ENCODE data around the gene TSSK6.

The TSSK6 gene

DNA sequence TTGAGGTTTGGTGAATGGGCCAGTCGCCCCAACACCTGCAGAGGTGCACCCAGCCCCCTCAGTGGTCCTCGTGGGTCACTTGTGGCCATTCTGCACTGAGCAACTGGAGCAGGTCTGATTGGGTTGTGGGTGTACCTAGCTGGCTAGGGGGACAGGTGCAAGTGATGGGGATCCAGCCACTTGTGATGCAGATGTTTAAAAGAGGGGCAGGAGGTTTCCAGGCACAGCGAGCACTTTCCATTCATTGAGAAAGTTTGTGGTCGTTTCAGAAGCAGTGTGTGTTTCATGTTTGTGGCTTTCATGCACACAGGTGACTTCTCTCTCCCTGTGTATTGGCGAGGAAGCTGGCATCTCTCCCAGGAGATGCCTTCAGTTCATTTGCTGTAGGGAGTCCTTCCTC lies 34.7 kb downstream of the TSSK6 start:
- Histone ChIP-seq H3K4me2 (ENCODE audit: low read length) (no peak overlapping the region), H3K9ac (ENCODE audit: low read length) (no peak overlapping the region), H3K27me3 (ENCODE audit: insufficient read depth, low read length) (no peaks in the 10 kb centered on the region), H3K79me2 (ENCODE audit: insufficient read depth, low read length) (peaks cover 18% of the 10 kb centered on the region), H3K36me3 (ENCODE audit: insufficient read depth, low read length) (peaks cover 44% of the 10 kb centered on the region; the same call in 1 of the 2 replicates), H2AFZ (ENCODE audit: low read length) (no peak overlapping the region), H3K9me2 (ENCODE audit: low read depth, low read length) (no peaks in the 10 kb centered on the region), H3K9me3 (ENCODE audit: low read length) (no peaks in the 10 kb centered on the region), H3K4me3 (ENCODE audit: low read depth, low read length, poor library complexity, severe bottlenecking) (no peak overlapping the region), H3K27ac (ENCODE audit: low read depth, low read length, poor library complexity, severe bottlenecking) (peak overlapping the region; percentile 13), H4K20me1 (ENCODE audit: insufficient read depth, low read length) (no peaks in the 10 kb centered on the region), H3F3A (ENCODE audit: insufficient read depth, low read length) (no peaks in the 10 kb centered on the region), H3K4me1 (ENCODE audit: insufficient read depth, low read length, severe bottlenecking) (peaks cover 17% of the 10 kb centered on the region)
- TF ChIP-seq EZH2 (IDR thresholded peaks at IDR 0.05; ENCODE audit: borderline replicate concordance, low read length): no peak
- TF ChIP-seq, protein P1, sequence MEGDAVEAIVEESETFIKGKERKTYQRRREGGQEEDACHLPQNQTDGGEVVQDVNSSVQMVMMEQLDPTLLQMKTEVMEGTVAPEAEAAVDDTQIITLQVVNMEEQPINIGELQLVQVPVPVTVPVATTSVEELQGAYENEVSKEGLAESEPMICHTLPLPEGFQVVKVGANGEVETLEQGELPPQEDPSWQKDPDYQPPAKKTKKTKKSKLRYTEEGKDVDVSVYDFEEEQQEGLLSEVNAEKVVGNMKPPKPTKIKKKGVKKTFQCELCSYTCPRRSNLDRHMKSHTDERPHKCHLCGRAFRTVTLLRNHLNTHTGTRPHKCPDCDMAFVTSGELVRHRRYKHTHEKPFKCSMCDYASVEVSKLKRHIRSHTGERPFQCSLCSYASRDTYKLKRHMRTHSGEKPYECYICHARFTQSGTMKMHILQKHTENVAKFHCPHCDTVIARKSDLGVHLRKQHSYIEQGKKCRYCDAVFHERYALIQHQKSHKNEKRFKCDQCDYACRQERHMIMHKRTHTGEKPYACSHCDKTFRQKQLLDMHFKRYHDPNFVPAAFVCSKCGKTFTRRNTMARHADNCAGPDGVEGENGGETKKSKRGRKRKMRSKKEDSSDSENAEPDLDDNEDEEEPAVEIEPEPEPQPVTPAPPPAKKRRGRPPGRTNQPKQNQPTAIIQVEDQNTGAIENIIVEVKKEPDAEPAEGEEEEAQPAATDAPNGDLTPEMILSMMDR (IDR thresholded peaks at IDR 0.05; ENCODE audit: low read length): no peak

DNA sequence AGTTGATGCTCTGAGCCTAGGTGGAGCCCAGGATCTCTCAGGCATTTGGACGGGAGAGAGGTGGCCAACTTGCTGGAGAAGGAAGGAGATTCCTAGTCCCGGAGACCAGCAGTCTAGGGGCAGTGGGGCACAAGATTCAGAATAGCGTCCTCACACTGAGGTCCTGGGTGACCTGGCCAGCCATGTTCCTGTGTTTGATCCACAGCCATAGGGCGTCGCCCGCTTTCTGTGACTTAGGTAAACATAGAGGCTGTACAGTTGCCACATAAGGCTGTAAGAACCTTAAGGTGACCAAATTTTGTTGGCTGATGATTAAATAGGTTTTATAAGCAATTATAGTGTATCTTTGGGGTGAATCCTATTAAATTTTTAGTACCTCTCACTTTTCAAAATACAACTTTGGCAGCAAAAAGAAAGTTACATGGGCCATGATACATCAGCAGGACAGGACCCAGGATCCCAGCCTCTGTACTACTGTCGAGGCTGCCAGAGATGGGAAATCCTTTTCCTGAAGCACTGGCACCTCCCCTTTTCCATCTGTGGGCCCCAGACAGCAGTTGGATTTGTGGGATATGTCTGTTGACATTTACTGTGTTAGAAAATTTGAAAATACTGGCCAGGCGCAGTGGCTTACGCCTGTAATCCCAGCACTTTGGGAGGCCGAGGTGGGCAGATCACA lies 37.5 kb downstream of the TSSK6 start:
- Histone ChIP-seq H3K79me2 (ENCODE audit: insufficient read depth, low read length) (peaks cover 25% of the 10 kb centered on the region), H3K4me2 (ENCODE audit: low read length) (no peak overlapping the region)

DNA sequence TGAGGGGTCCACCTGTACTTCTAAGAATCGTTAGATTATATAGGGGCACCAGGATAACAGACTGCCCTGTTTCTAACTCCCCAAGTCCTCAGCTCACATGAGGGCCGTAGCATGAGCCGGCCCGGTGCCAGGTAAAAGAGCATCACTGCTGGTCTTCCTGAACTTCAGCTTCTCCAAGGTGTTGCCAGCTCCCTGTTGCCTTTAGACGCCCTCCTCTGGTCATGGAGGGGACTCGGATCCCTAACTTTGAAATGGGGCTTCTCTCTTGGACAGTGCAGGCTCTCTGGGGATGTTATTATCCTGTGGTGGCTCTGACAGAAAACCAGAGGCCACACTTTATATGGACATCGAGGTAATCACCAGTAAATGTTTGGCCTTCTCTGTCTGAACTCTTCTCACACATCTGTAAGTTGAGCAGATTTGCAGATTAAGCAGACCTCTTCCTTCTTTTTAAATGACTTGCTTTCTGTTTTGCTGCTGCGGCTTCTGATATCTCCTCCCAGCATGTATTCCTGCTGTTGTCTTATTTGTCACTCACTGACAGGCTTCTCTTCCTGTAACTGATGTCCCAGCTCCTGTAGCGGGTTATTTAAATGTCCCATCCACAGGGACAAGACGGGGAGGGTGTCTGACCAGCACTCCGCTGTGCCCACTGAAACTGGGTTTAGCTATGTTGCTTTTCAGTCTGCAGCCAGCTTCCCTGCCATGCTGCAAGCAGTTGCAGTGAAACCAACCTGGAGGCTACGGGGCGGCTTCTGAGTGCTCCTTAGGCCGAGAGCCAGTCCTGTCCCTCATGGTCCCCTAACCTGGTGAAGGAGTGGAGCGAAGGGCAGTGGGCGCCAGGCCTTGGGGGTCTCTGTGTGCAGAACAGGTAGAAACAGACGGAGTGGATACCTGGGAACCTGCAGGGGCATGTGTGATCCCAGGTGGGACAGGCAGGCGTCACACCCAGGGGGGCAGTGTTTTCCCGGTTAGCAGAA lies 39.2 kb downstream of the TSSK6 start:
- no peaks in the 10 kb centered on the region for H3K9me3 ChIP-seq (ENCODE audit: low read length)
- H3K27me3 ChIP-seq (ENCODE audit: insufficient read depth, low read length): no peaks in the 10 kb centered on the region
- H3K27ac ChIP-seq (ENCODE audit: low read depth, low read length, poor library complexity, severe bottlenecking): no peak overlapping the region
- H3K36me3 ChIP-seq (ENCODE audit: insufficient read depth, low read length): peaks cover 56% of the 10 kb centered on the region; the same call in 1 of the 2 replicates
- no peaks in the 10 kb centered on the region for H4K20me1 ChIP-seq (ENCODE audit: insufficient read depth, low read length)
- no peak overlapping the region for H3K4me2 ChIP-seq (ENCODE audit: low read length)
- no peak overlapping the region for H2AFZ ChIP-seq (ENCODE audit: low read length)
- no peak overlapping the region for H3K4me3 ChIP-seq (ENCODE audit: low read depth, low read length, poor library complexity, severe bottlenecking)
- H3K9me2 ChIP-seq (ENCODE audit: low read depth, low read length): no peaks in the 10 kb centered on the region
- no peak overlapping the region for H3K9ac ChIP-seq (ENCODE audit: low read length)
- H3F3A ChIP-seq (ENCODE audit: insufficient read depth, low read length): no peaks in the 10 kb centered on the region
- H3K79me2 ChIP-seq (ENCODE audit: insufficient read depth, low read length): peaks cover 34% of the 10 kb centered on the region
- TF ChIP-seq, protein P1 (IDR thresholded peaks at IDR 0.05; ENCODE audit: low read length): peak; percentile 32; the same call in 1 of the 2 replicates
- TF ChIP-seq EZH2 (IDR thresholded peaks at IDR 0.05; ENCODE audit: borderline replicate concordance, low read length): no peak
- peaks cover 38% of the 10 kb centered on the region for H3K4me1 ChIP-seq (ENCODE audit: insufficient read depth, low read length, severe bottlenecking)

More for the DNA sequence above, 37.5 kb downstream of the TSSK6 start:
- H3K27ac ChIP-seq (ENCODE audit: low read depth, low read length, poor library complexity, severe bottlenecking): no peak overlapping the region
- no peaks in the 10 kb centered on the region for H3K9me2 ChIP-seq (ENCODE audit: low read depth, low read length)
- H4K20me1 ChIP-seq (ENCODE audit: insufficient read depth, low read length): no peaks in the 10 kb centered on the region
- peaks cover 21% of the 10 kb centered on the region for H3K4me1 ChIP-seq (ENCODE audit: insufficient read depth, low read length, severe bottlenecking)
- H2AFZ ChIP-seq (ENCODE audit: low read length): no peak overlapping the region
- TF ChIP-seq, protein P1 (IDR thresholded peaks at IDR 0.05; ENCODE audit: low read length): no peak
- no peak for TF ChIP-seq EZH2 (IDR thresholded peaks at IDR 0.05; ENCODE audit: borderline replicate concordance, low read length)
- no peaks in the 10 kb centered on the region for H3K27me3 ChIP-seq (ENCODE audit: insufficient read depth, low read length)
- no peaks in the 10 kb centered on the region for H3F3A ChIP-seq (ENCODE audit: insufficient read depth, low read length)
- H3K4me3 ChIP-seq (ENCODE audit: low read depth, low read length, poor library complexity, severe bottlenecking): no peak overlapping the region
- H3K36me3 ChIP-seq (ENCODE audit: insufficient read depth, low read length): peaks cover 61% of the 10 kb centered on the region; the same call in 1 of the 2 replicates
- no peaks in the 10 kb centered on the region for H3K9me3 ChIP-seq (ENCODE audit: low read length)
- no peak overlapping the region for H3K9ac ChIP-seq (ENCODE audit: low read length)

All from OCI-LY1 (cell line).